GM19455 (cell line): ENCODE results near the gene FOXL3.

Experiments
- ATAC-seq: cut with Tn5 transposase; IDR thresholded peaks from one replicate; pipeline ENCODE4 v1.9.1; 2021; ENCODE audit not compliant: unreplicated experiment

The FOXL3 gene

DNA sequence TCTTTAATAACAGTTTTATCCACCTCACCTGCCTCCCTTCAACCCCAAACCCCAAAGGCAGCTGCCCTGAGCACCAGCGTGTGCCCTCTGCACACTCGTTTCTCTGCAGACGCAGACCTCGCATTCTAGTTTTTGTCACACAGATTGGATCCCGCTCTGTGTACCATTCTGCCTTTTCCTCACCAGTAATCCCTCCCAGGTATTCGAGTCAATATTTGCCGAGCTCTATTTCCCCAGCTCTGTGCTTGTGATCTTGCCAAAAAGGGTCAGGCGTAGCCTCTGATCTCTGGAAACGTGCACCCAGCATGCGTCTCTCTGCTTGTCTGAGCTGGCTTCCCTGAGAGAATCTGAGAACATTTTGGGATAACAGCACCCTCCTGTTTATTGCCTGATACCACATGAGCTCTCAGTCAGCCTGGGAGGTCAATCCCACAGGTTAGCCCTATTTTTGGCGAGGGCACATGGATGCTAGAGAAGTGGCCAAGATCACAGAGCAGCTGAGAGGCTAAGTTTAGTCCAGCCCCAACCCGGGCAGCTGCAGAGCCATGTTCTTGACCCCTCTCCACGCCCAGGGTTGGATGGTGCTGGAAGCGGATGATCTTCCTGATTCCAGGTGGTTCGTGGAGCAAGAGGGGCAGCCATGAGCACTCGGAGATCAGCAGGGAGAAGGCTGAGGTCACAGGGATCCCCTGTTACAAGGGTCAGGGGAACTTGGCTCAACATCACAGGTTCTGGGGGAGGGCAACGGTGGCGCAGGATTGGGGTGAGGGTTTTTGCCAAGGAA lies 29.1 kb downstream of the FOXL3 start:
- no peak for ATAC-seq

DNA sequence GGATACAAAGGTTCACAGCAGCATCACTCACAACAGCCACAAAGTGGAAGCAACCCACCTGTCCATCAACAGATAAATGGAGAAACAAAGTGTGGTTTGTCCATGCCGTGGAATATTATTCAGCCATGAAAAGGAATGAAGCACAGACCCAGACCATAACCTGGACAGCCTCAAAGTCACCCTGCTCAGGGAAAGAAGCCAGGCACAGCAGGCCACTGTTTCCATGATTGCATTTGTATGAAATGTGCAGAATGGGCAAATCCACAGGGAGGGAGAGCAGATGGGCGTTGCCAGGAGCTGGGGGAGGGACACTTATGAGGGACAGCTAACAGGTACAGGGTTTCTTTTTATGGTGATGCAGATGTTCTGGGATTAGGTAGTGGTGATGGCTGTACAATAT lies 30.3 kb downstream of the FOXL3 start:
- ATAC-seq: no peak

DNA sequence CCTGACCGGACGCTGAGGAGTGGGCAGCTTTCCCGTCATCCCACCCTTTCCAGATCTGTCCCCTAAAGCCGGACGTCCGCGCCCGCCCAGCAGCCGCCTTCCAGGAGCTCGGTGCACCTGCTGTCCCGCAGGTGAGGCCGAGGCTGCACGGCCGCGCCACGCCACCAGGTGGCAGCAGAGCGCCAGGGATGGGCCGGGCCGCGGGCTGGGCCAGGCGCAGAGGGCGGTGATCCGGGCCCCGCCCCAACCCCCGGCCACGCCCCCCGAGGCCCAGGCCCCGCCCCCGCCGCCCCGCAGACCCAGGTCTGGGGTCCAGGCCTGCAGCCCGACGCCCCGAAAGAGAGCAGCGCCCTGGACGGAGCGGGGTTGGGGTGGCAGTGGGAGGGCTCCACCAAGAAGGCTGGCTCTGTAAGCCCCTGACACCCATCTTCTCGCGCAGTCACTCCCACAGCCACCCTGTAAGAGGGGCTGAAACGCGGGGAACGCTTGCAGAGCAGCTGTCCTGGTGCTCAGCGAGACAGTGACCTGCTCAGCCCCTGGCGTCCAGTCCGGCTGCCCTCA lies 32.2 kb downstream of the FOXL3 start:
- ATAC-seq: no peak

DNA sequence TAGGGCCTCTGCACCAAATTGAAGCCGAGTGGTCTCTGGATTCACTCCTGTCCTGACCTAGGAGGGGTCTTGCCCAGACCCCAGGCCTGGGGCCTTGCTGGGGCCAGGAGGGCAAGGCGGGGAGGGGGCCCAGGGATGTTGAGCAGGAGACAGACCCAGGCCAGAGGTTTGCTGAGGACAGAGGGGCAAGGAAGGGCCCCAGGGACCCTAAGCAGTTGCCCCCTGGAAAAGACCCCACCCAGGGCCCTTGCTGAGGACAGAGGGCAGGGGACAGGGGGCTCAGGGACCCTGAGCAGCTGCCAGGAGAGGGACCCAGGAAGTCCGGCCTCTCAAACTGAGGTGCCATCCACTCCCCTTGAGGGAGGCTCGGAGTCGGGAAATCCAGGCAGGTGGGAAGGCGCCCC lies 32.7 kb downstream of the FOXL3 start:
- no peak for ATAC-seq

DNA sequence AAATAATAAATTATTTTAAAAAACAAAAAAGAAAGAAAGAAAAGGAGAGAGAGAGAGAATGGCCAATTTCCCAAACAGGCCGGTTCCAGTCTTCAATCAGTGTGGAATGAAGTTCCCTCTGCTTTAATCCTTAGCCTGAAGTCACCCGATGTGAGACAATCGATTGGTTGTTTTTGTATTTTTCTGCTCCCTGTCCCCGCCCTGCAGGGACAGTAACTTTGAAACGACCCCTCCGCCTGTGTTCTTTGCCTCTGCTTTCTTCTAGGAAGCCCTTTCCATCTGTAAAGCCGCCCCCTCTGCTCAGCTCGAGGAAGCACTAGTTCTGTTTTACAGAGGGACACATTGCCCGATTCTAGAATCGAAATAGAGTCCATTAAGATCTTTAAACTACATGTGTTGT lies 33.4 kb downstream of the FOXL3 start:
- ATAC-seq: no peak

DNA sequence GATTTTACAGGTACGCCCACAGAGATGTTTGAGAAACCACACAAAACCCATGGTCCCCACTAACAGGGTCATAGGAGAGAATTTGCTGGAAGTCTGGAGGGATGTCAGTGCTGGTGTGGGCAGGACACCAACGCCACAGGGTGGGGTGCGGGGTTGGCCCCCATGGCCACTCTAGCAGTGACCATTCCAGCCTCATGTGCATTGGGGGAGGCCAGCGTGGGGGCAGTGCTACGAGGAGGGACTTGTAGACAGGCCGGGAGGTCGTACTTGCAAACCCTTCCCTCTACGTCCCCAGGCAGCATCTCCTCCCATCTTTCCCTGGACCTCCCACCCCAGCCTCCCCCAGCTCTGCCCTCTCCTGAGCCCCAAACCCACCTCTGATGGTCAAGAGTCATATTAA lies 34.0 kb downstream of the FOXL3 start:
- no peak for ATAC-seq

DNA sequence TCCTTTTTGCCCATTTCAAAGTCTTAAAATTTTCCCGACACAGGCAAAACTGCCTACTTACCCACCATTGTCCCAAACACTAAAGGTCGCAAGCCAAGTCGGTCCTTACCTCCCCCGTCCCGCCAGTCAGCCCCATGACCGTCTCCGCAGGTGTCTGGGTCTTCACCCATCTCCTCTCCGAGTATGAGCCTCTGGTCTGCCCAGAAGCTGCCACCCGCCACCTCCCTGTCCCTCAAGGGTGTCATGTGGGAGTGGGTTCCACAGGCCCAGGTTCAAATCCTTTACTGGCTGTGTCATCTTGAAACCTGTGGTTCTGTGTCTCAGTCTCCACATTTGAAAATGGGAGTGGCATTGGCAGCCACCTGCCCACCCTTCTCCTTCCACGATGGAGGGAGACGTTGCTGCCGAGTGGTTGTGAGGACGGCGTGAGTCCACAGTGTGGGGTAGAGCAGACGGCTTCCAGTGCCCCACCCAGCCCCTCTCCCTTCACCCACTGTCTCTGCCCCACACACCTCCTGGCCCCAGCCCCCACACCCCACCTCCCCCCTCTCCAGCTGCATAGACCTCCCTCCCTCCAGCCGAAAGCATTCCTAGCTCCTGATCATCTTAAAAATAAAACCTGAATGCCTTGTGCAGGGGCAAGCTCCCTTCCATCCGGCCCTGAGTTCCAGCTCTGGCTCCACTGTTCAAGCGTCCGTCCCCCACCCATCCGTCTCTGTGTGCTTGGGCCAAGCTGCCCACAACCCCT lies 35.3 kb downstream of the FOXL3 start:
- ATAC-seq: no peak

DNA sequence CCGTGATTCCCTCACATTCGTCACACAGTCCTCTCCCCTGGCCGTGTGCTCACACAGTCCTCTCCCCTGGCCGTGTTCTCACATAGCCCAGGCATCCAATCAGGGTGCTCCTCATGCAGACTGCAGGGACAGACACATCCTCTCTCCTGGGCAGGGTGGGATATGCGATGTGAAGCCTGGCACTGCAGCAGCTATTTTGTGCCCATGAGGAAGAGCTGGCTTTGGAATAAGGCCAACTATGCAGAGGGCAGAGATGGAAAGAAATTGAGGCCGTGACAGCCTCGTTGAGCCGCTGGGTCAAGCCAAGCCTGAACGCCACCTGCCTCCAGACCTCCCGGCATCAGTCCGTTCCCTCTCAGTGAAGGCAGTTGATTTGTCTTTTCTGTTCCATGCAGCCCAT lies 35.8 kb downstream of the FOXL3 start:
- ATAC-seq: no peak

DNA sequence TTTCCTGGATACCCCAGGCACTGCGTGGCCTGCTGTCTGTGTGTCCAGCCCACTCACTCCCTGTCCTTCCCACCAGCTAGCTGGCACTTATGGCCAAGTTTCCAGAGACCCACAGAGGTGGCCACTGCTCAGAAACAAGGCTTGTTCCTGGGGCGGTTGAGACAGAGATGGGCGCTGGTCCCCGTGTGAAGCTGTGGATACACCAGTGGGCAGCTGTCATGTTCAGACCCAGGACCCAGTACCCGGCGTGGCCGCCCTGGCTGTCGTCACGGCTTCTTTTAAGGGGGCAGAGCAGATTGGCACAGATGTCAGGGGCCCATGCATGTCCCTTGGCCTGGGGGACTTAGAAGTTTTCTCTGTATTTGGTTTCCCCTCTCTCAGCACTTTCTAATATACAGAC lies 36.3 kb downstream of the FOXL3 start:
- ATAC-seq: no peak

DNA sequence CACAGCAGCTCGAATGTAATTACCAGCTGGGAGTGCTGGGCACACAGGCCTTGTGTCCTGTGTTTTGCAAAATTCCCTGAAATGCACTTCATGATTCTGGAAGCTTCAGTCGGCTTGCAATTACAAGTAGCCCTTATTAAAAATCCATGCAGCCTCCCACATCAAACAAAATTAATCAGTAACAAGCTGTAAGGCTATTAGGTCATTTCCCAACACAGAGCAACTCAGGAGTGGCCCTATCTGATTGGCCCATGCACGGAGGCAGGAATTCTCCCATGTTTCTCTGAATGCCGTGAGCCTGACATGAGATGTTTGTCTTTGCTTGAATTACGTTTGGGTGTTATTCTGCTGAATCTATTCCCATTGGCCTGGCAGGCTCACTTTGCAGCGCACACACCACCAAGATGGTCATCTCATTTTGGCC lies 36.9 kb downstream of the FOXL3 start:
- no peak for ATAC-seq

DNA sequence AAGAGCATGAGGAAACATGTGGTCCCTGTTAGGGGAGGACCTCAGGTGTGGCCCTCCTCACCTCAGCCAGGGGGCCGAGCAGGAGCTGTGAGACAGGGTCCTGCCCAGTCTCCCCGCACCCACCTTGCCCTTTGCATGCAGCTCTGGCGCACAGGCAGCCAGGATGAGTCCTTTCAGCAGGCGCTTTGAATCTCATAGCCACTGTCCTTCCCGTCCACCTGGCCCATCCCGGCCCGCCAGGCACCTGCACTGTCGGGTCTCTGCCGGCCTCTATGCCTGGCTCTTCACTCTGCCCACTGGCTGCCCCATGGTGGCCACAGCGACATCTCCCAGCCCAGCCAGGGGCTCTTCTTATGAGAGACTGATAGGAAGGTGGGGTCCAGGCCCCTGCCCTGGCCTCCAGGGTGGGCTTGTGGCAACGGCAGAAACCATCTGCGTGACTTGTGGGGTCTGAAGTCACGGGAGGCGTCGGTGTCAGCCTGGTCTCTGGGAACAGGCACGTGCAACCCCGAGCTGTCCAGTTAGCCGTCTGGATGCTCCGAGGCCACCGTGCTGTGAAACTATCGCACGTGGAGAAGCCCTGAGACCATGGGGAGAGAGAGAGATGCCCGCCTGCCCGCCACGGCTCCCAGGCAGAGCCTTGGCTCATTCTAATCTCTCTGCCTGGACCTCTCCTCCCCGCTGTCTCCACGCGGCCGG lies 37.4 kb downstream of the FOXL3 start:
- no peak for ATAC-seq

DNA sequence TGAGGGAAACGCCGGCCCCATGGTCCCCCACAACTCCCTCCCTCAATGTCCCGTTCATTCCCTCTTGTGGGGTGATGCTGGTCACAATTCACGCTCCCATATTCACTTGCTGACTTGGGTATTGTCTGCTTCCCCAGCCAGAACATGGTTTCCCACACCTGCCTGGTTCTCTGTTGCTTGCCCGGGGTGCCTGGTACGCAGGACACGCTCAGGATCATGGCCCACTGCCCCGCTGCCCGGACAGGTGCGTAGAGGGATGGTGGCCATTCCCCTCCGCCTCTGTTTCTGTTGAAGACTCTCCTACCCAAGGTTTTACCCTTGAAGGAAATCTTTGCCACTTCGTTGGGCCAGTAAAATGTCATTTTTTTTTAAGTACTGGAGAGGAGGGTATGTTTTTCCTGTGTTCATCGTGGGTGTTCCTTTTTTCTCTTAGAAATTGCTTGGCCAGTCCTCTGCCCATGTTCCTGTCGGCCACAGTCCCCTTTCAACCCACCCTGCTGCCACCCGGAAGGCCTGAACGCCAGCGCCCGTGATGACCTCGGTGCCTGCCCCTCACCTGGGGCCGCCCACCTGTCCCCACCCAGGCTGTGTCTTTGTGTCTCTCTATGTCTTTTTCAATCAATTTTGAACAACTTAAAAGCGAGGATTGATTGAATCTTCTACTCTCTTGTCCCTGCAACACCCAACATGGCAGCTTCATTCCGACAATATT lies 38.2 kb downstream of the FOXL3 start:
- no peak for ATAC-seq

DNA sequence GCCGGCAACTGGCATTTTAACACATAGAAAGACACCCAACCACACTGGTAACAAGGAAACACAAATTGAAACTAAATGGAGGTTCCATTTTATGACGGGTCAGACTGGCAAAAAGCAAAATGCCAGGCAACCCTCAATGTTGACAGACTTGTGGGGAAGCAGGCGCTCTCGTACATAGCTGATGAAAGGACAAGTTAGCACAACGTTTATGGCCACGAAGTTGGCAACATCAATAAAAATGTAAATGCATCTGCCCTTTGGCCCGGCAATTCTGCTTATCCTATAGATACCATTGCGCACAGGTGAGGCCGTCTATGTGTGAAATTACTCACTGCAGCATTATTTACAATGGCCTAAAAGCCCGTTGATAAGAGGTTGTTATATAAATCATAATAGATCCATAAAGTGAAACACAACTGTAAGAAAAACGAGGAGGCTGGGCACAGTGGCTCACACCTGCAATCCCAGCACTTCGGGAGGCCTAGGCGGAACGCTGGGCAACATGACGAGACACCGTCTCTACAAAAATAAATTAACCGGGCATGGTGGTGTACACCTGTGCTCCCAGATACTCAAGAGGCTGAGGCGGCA lies 39.8 kb downstream of the FOXL3 start:
- ATAC-seq: no peak

DNA sequence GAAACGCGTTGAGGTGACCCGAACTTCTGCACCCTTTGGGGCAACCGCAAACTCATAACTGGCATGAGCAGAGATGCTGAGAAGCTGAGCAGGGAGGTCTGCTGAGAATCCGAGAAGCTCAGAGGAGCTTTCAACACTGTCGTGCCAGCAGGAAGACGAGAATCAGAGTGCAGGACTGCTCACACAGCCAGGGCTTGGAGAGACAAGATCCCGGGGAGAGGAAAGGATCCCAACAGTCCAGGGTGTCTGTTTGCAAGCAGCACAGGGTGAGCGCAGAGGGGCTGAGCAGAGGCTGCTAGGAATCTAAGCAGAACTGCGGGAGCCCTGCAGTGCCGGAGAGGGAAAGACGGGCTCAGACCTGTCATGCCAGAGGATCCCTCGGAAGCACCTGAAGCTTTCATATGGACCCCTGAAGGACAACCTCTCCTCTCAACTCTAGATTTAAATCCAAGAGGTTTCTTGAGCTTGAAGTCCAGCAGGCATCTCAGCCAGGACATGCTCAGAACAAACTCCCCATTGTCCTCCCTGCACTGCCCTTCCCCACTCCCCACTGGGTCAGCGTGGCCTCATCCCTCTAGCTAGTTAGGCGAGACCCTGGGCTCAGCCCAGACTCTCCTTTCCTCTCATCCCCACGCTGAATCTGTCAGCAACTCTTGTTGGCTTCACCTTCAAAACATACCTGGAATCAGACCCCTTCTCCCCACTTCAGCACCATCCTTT lies 40.7 kb downstream of the FOXL3 start:
- ATAC-seq: no peak

DNA sequence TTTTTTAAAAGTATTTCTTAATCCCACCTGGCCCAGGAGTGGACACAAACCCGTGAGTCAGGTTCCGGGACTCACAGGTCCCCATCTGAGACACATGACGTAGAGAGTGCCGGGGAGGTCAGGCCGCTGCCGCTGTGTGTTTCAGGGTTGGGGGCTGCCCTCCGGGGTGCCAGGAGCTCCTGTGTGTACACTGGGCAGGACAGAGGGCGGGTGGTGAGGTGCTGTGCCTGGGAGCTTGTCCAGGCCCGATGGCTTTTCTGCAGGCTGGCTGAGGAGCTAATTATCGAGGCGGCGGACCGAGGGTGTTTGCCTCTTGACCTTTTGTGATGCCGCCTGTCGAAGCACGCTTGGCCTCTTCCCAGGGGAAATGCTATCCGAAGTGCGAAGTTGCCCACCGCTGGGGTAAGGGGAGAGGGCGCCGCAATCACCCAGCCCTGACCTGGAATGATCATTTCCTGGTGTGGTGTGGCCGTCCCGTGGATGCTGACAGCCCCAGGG lies 42.1 kb downstream of the FOXL3 start:
- ATAC-seq: no peak

DNA sequence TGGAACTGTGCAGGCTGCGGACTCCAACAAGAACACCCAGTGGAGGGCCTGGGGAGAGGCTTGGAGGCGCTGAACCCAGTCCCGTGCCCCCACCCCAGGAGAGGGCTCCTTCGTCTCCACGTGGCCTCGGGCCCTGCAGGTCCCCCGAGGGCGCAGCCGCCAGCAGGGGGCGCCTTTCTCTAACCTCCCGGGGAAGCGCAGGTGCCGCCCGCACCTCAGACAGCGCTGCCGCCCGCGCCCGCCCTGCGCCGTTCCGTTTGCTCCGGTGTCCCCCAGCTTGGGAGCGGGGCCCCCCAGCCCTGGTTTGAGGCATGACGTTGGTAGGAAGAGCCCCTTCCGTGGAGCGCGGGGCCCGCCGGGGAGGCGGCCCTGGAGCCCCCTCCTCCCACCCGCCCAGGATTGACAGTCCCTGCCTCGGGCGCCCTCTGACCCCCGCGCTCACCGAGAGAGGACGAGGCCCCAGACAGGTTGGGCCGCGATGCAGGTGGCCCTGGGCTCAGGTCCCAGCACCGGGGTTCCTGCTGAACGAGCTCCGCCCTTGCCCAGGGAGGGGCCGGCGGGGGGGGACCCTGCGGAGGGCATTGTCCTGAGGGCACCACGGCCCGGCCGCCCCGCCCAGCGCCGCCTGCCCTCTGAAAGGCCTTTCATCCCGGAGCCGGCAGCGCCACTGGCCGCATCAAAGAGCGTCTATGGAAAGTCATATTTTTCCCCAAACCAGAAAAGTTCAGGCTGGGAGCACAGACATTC lies 42.8 kb downstream of the FOXL3 start:
- no peak for ATAC-seq

DNA sequence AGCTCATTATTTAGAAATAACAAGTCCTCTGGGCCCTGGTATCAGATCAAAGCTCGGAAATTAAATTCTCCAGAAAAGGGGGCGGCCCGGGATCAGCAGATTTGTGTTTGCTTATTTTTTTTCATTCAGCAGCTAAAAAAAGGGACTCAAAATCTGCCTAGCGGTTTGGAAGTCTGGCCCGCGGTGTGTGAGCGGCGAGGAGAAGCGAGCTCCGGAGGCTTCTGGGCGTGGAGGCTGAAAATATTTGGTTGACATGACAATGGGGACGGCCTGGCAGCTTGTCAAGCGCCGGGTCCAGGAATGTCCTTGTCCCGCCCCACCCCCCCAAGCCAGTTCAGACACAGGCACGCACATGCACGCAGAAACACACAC lies 43.4 kb downstream of the FOXL3 start:
- no peak for ATAC-seq

DNA sequence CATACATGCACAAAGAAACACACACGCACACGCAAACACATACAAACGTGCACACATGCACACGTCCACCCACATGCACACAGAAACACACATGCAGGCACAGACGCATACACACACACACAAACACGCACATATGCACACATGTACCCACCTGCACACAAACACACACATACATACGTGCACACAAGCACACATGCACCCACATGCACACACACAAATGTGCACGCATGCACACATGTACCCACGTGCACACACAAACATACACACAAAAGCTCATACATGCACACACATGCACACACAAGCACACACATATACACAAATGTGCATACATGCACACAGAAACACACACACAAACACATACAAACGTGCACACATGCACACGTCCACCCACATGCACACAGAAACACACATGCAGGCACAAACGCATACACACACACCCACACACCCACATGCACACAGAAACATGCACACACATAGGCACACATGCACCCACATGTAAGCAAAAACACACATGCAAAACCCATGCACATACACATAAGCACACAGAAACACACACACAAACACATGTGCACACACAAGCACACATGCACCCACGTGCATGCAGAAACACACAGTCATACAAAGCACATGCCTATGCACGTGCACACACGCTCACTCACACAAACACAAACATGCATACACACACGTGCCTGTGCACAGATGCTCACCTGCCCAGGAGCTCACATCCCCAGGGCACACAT lies 44.8 kb downstream of the FOXL3 start:
- no peak for ATAC-seq
